ENCODE results near the gene CNTNAP3. TPM values are rescaled to one million over a fixed set of nuclear protein-coding genes. Genes with fewer than 3 reads are reported as not detected.
"Not testable (repeated sequence)": the region's sequence is repeated elsewhere in the genome, so short reads cannot be mapped to it uniquely, and the experiment has no call there.

CNTNAP3 gene
- total RNA-seq, 2 donors from 2014 or later: not detected

DNA sequence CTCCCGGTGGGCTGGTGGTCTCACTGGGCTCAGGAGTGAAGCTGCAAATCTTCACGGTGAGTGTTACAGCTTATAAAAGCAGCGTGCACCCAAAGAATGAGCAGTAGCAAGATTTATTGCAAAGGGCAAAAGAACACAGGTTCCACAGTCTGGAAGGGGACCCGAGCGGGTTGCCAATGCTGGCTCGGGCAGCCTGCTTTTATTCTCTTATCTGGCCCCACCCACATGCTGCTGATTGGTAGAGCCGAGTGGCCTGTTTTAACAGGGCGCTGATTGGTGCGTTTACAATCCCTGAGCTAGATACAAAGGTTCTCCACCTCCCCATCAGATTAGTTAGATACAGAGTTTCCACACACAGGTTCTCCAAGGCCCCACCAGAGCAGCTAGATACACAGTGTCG, 246.2 kb downstream of the CNTNAP3 start:
- H3K27me3 Mint-ChIP-seq (ENCODE audit: low read depth); H3K4me1 Mint-ChIP-seq (ENCODE audit: low read depth); ATAC-seq (replicated peaks in 1 of 2); DNase-seq; H3K36me3 Mint-ChIP-seq (ENCODE audit: insufficient read depth in 2 of 2); H3K4me3 Mint-ChIP-seq; H3K9me3 Mint-ChIP-seq; H3K27ac Mint-ChIP-seq: not testable (repeated sequence)

DNA sequence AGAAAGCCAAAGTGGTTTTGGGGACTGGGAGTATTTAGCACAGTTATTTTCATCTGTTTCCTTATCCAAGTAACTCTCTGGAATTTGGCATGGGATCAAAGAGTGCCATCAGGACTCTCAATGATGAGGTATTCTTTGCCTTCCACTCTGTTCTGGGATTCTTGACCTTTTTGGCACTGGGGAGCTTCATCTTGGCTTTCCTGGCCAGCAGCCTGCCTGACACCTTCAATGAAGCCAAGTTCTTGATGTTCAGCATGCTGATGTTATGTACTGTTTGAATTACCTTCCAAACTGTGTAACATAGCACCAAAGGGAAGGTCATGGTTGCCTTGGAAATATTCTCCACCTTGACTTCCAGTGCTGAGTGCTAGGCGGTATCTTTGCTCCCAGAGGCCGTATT, 248.8 kb downstream of the CNTNAP3 start:
- not testable (repeated sequence) for H3K27me3 Mint-ChIP-seq (ENCODE audit: low read depth); ATAC-seq (replicated peaks in 1 of 2); H3K4me1 Mint-ChIP-seq (ENCODE audit: low read depth); H3K27ac Mint-ChIP-seq; H3K4me3 Mint-ChIP-seq; DNase-seq; H3K36me3 Mint-ChIP-seq (ENCODE audit: insufficient read depth in 2 of 2); H3K9me3 Mint-ChIP-seq

DNA sequence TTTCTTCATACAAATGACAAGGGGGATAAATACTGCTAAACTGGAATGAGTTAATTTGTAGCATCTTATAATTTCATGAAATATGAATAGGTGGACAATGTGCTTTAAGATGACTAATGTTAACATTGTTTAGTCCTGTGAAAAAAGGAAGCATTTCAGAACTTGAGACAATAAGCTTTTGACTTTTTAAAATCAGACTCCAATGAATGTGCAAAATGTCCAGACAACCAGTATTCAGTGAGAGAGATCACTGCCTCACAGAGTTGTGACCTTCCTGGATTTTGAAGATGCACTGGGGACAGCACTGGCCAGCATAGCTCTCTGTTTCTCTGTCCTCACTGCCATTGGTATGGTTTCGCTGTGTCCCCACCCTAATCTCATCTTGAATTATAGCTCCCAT, 249.7 kb downstream of the CNTNAP3 start:
- H3K4me1 Mint-ChIP-seq (ENCODE audit: low read depth); H3K36me3 Mint-ChIP-seq (ENCODE audit: insufficient read depth in 2 of 2); H3K9me3 Mint-ChIP-seq; H3K27me3 Mint-ChIP-seq (ENCODE audit: low read depth); DNase-seq; H3K4me3 Mint-ChIP-seq; H3K27ac Mint-ChIP-seq; ATAC-seq (replicated peaks in 1 of 2): not testable (repeated sequence)

DNA sequence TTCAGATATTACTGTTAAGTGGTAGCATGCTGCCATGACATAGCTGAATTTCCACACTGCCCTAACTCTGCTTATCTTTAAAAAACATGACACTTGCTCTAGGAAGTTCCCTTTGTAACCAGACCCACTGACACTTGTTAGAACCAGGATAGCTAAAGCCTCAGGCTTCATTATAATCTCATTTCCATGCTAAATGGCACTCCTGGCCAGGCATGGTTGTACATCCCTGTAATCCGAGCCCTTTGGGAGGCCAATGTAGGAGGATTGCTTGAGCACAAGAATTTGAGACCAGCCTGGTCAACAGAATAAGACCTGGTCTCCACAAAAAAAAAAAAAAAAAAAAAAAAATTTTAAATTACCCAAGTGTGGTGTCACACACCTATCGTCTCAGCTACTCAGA, 254.1 kb downstream of the CNTNAP3 start:
- H3K9me3 Mint-ChIP-seq; H3K36me3 Mint-ChIP-seq (ENCODE audit: insufficient read depth in 2 of 2); H3K4me3 Mint-ChIP-seq; H3K27ac Mint-ChIP-seq; H3K27me3 Mint-ChIP-seq (ENCODE audit: low read depth); DNase-seq; H3K4me1 Mint-ChIP-seq (ENCODE audit: low read depth); ATAC-seq (replicated peaks in 1 of 2): not testable (repeated sequence)

DNA sequence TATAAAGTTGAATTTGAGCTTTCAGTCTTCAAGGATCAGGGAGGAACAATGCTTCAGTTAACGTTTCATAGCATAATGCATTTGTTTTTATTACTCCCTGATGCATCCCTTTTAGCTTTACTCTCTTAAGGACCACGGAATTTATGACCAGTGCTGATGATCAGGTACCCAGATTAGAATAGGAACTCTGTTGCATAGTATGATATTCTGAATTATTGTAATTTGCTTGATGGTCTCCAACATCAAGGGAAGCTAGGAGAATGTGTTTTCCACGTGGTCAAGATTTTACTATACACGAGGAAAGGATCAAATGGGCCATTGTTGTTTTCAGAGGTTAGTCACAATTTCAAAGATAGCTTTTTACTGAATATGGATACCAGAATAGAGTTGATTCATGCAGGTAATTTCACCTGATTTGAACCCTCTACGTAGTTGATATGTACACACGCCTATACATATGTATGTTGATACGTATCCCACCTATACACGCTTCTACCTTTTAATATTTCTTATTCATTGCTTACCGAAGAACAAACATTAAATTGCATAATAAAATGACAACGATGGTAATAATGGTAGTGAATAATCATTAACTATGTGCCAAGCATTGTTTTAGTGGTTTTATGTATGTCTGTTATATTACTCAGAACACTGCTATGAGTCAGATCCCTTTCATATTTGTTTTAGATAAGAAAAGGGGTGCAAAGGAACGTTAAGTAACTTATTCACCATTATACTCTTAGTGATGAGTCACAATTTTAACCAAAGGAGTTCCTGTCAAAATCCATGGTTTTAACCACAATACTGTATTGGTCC, 257.6 kb downstream of the CNTNAP3 start:
- H3K4me1 Mint-ChIP-seq (ENCODE audit: low read depth); DNase-seq; H3K27me3 Mint-ChIP-seq (ENCODE audit: low read depth); ATAC-seq (replicated peaks in 1 of 2); H3K36me3 Mint-ChIP-seq (ENCODE audit: insufficient read depth in 2 of 2); H3K27ac Mint-ChIP-seq; H3K4me3 Mint-ChIP-seq; H3K9me3 Mint-ChIP-seq: not testable (repeated sequence)

DNA sequence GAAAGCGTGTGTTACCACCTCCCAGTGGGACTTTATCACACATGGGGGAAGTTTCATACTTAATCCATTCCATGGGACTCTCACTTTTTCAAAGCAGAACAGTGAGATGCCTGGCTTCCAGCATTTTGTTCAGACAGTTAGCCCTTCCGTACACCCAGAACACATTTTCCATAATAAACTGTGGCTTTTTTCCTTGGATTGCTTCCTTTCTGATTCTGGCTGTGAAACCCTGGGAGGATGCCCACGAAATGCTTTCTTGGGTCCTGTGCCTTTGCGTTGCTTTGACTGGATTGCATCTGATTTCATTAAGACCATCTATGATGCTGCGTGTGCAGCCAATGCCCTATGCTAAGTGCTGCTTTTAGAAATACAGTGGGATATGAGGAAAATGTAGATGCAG, 259.1 kb downstream of the CNTNAP3 start:
- not testable (repeated sequence) for DNase-seq; H3K4me1 Mint-ChIP-seq (ENCODE audit: low read depth); H3K27ac Mint-ChIP-seq; H3K27me3 Mint-ChIP-seq (ENCODE audit: low read depth); H3K9me3 Mint-ChIP-seq; ATAC-seq (replicated peaks in 1 of 2); H3K4me3 Mint-ChIP-seq; H3K36me3 Mint-ChIP-seq (ENCODE audit: insufficient read depth in 2 of 2)

DNA sequence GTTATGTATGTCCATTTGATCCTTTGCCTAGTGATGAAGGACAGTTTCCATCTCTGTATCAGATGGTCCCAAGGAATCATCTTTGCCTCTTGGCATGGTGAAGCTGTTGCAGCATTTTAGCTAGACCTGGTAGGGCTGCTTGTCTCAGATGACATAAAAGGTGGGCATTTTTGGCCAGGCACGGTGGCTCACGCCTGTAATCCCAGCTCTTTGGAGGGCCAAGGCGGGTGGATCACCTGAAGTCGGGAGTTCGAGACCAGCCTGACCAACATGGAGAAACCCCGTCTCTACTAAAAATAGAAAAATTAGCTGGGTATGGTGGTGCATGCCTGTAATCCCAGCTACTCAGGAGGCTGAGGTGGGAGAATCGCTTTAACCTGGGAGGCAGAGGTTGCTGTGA, 259.8 kb downstream of the CNTNAP3 start:
- H3K36me3 Mint-ChIP-seq (ENCODE audit: insufficient read depth in 2 of 2); H3K9me3 Mint-ChIP-seq; ATAC-seq (replicated peaks in 1 of 2); H3K27me3 Mint-ChIP-seq (ENCODE audit: low read depth); H3K4me1 Mint-ChIP-seq (ENCODE audit: low read depth); DNase-seq; H3K4me3 Mint-ChIP-seq; H3K27ac Mint-ChIP-seq: not testable (repeated sequence)

DNA sequence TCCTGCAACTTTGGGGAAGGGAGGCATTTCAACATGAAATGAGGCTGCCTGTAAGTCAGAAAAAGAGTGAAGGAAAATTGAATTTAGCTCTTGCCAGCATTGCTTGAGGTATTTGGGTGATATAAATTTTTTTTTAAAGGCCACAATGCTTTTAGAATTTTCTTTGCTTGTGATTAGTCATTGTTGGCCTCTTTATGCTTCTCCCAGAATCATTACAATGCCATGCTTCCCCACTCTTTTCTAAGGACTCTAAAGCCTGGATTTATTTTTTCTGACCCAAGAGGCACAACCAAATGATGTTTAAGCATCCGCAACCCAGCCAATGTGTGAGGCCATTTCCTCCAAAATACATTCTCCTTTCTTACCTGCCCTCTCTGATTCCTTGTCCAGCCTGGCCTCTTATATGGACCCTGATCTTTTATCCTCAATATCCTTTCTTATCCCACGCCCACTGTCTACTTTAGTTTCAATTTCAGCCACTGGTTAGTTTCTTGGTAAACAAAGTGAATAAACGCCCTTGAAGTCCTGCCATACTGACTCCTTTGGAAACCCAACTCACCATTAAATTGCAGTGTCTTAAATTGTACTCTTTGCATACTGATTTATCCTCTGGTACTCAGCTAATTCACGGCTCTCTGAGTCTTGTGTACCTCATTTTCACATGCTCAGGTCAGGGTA, 261.9 kb downstream of the CNTNAP3 start:
- not testable (repeated sequence) for H3K36me3 Mint-ChIP-seq (ENCODE audit: insufficient read depth in 2 of 2); DNase-seq; H3K27ac Mint-ChIP-seq; H3K4me1 Mint-ChIP-seq (ENCODE audit: low read depth); H3K9me3 Mint-ChIP-seq; H3K27me3 Mint-ChIP-seq (ENCODE audit: low read depth); H3K4me3 Mint-ChIP-seq; ATAC-seq (replicated peaks in 1 of 2)

Other genes starting within 250 kb of the CNTNAP3 start
- not detected for gene SPATA31A1, start 67.5 kb upstream of the CNTNAP3 start, total RNA-seq

Data from activated T-cell treated with anti-CD3 and anti-CD28 coated beads, Interleukin-2, amount 50 U/mL, for 72 hours (primary cell).